ENCODE results near the gene ADORA2B.
"Not testable (repeated sequence)": the region's sequence is repeated elsewhere in the genome, so short reads cannot be mapped to it uniquely, and the experiment has no call there.

ADORA2B gene

DNA sequence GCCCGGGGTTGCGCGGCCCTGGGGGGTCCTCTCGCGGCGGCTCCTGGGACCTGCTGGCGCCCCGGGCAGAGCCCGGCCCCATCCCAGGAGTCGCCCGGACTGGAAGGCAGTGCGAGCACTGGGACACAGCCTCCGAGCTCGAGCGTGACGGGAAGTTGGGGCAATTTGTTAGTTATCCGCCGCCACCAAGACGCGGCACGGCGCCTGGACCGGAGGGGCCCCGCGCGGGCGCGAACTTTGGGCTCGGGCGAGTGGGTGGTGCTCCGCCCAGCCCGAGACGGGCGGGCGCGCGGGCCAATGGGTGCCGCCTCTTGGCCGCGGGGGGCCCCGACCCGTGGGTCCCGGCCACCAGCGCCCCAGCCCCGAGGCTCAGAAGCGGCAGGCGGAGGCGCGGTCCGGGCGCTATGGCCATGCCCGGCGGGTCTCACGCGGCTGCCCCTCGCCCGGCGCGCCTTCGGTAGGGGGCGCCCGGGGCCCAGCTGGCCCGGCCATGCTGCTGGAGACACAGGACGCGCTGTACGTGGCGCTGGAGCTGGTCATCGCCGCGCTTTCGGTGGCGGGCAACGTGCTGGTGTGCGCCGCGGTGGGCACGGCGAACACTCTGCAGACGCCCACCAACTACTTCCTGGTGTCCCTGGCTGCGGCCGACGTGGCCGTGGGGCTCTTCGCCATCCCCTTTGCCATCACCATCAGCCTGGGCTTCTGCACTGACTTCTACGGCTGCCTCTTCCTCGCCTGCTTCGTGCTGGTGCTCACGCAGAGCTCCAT lies at the start of gene ADORA2B:
TSS of gene ADORA2B (plus strand) at position 372 of the 768 bp plus-strand sequence. CDS start at position 491, 119 bp downstream.
- H3K9me3 Mint-ChIP-seq, result no peaks in the 10 kb centered on the region
- H3K27me3 Mint-ChIP-seq (ENCODE audit: low read depth), result peaks cover 45% of the 10 kb centered on the region
- H3K36me3 Mint-ChIP-seq (ENCODE audit: low read depth), result no peaks in the 10 kb centered on the region
- peak within 1 kb of the TSS; percentile 87 to 89 (median 88) for H3K4me3 Mint-ChIP-seq
- peaks cover 23% of the 10 kb centered on the region for H3K4me1 Mint-ChIP-seq
- TF ChIP-seq CTCF (IDR thresholded peaks at IDR 0.05; ENCODE audit: unreplicated experiment in 3 of 3), result peak; percentile 47 to 63 (median 47)
- H3K27ac Mint-ChIP-seq, result peak within 1 kb of the TSS in 2 of 3 experiments; percentile 3 to 52

DNA sequence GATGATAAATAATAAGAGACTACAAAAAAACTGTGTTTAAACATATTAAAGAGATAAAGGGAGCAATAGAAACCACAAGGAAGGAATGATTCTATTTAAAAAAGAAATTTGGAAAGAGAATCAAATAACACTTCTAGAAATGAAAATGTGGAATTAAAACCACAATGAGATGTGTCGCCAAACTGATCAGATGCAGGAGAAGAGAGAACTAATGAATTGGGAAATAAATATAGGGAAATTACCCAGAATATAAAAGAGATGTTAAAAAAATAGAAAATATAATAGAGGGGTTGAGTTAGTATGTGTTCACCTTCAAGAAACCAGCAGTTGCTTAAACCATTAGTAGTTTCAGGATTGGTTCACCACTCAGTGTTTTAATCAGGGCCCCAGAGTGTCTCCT lies 48.7 kb upstream of the ADORA2B start:
- no peak for TF ChIP-seq CTCF (IDR thresholded peaks at IDR 0.05; ENCODE audit: unreplicated experiment in 3 of 3)
- H3K9me3 Mint-ChIP-seq, result peaks cover 6% of the 10 kb centered on the region
- no peaks in the 10 kb centered on the region for H3K27me3 Mint-ChIP-seq (ENCODE audit: low read depth)
- peaks cover 13% of the 10 kb centered on the region for H3K4me1 Mint-ChIP-seq
- H3K27ac Mint-ChIP-seq, result peak overlapping the region in 1 of 3 experiments; percentile 16
- no peak overlapping the region for H3K4me3 Mint-ChIP-seq
- no peaks in the 10 kb centered on the region for H3K36me3 Mint-ChIP-seq (ENCODE audit: low read depth)

- no peak overlapping the region for H3K27ac Mint-ChIP-seq
- peaks cover 13% of the 10 kb centered on the region for H3K4me1 Mint-ChIP-seq
- H3K36me3 Mint-ChIP-seq (ENCODE audit: low read depth), result no peaks in the 10 kb centered on the region
- H3K27me3 Mint-ChIP-seq (ENCODE audit: low read depth), result no peaks in the 10 kb centered on the region
- TF ChIP-seq CTCF (IDR thresholded peaks at IDR 0.05; ENCODE audit: unreplicated experiment in 3 of 3), result no peak
- peaks cover 9% of the 10 kb centered on the region for H3K9me3 Mint-ChIP-seq
- H3K4me3 Mint-ChIP-seq, result no peak overlapping the region
These were observed 48.1 kb upstream of the ADORA2B start for GRCh38 chr17:15896834-15897233.

DNA sequence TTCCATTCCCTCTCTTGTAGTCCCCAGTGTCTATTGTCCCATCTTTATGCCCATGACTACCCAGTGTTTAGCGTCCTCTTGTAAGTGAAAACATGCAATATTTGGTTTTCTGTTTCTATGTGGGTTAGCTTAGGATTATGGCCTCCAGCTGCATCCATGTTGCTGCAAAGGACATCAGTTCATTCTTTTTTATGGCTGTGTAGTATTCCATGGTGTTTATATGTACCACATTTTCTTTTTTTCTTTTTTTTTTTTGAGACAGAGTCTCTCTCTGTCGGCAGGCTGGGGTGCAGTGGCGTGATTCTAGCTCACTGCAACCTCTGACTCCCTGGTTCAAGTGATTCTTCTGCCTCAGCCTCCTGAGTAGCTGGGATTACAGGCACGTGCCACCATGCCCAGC lies 45.3 kb upstream of the ADORA2B start:
- H3K27me3 Mint-ChIP-seq (ENCODE audit: low read depth); H3K36me3 Mint-ChIP-seq (ENCODE audit: low read depth); H3K4me3 Mint-ChIP-seq; H3K4me1 Mint-ChIP-seq; H3K27ac Mint-ChIP-seq: not testable (repeated sequence)
- H3K9me3 Mint-ChIP-seq, result peaks cover 10% of the 10 kb centered on the region

GRCh38 chr17:15900871-15901270 lies 44.1 kb upstream of the ADORA2B start:
- no peak for TF ChIP-seq CTCF (IDR thresholded peaks at IDR 0.05; ENCODE audit: unreplicated experiment in 3 of 3)
- Mint-ChIP-seq H3K36me3 (ENCODE audit: low read depth) (no peaks in the 10 kb centered on the region), H3K27me3 (ENCODE audit: low read depth) (no peaks in the 10 kb centered on the region), H3K4me3 (no peak overlapping the region), H3K27ac (no peak overlapping the region), H3K4me1 (no peaks in the 10 kb centered on the region), H3K9me3 (peaks cover 10% of the 10 kb centered on the region)

DNA sequence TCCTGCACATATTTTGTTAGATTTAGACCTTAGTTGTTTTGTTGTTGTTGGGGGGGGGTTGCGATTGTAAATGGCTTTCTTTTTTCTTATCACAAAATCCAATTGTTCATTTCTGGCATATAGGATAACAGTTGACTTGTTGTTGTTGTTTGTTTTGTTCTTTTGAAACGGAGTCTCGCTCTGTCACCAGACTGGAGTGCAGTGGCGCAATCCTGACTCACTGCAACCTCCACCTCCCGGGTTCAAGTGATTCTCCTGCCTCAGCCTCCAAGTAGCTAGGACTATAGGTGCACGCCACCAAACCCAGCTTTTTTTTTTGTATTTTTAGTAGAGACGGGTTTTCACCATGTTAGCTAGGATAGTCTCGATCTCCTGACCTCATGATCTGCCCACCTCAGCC lies 39.7 kb upstream of the ADORA2B start:
- H3K27me3 Mint-ChIP-seq (ENCODE audit: low read depth); H3K36me3 Mint-ChIP-seq (ENCODE audit: low read depth); H3K4me3 Mint-ChIP-seq; H3K4me1 Mint-ChIP-seq; H3K9me3 Mint-ChIP-seq; H3K27ac Mint-ChIP-seq: not testable (repeated sequence)

GRCh38 chr17:15907290-15907689 lies 37.6 kb upstream of the ADORA2B start:
- H3K36me3 Mint-ChIP-seq (ENCODE audit: low read depth), result no peaks in the 10 kb centered on the region
- TF ChIP-seq CTCF (IDR thresholded peaks at IDR 0.05; ENCODE audit: unreplicated experiment in 3 of 3), result no peak
- H3K9me3 Mint-ChIP-seq, result no peaks in the 10 kb centered on the region
- H3K4me1 Mint-ChIP-seq, result no peaks in the 10 kb centered on the region
- H3K4me3 Mint-ChIP-seq, result no peak overlapping the region
- peaks cover 7% of the 10 kb centered on the region for H3K27me3 Mint-ChIP-seq (ENCODE audit: low read depth)
- H3K27ac Mint-ChIP-seq, result no peak overlapping the region
